HCT116 (cell line): ENCODE data around the gene PIK3R1. TPM values are rescaled to one million over a fixed set of nuclear protein-coding genes. Genes with fewer than 3 reads are reported as not detected.

Experiments
- ATAC-seq: fragments of 200-7000 bp; cut with Tn5 transposase; 2 replicates; pipeline ENCODE4 v1.9.1; 2020; ENCODE audit warnings: mild to moderate bottlenecking, moderate library complexity
- BruUV-seq: library from RNA; stranded (reverse); fragments of 400-500 nt; replicated peaks from 2 replicates; lab custom pipeline; 2021; lab: Mats Ljungman, UMichigan
- CTCF ChIA-PET: fragments of 300-600 bp; sonication (Branson Sonifier 250); formaldehyde crosslinking; loops from one replicate; lab custom pipeline; 2021; ENCODE audit warnings: antibody characterized with exemption; lab: Charles Lee
- POLR2A ChIA-PET: fragments of 300-600, 350-600 bp; sonication (Branson Sonifier 250); formaldehyde crosslinking; loops from one replicate; lab custom pipeline; 2021; ENCODE audit warnings: antibody characterized with exemption; lab: Charles Lee
- RAD21 ChIA-PET, 2 experiments: fragments of 300-600 bp; sonication (Branson Sonifier 250); formaldehyde crosslinking; loops; one replicate each; lab custom pipeline; 2023; ENCODE audit warnings: low total read pairs in 2 of 2; ENCODE audit not compliant: uncharacterized antibody in 2 of 2, unreplicated experiment in 2 of 2, low non-redundant PET in 1 of 2; lab: Charles Lee
- DNase-seq: peaks from one replicate; pipeline ENCODE4 v3.0.0-alpha.2; 2010; ENCODE audit warnings: low read depth, low spot score
- H2AFZ ChIP-seq: fragments of 200-600 bp; shearing (Covaris generic), sonication (generic); 2 replicates; pipeline ENCODE4 v1.6.1; 2017; ENCODE audit warnings: low read depth, mixed run types, mixed read lengths, antibody characterized with exemption, low read length; ENCODE audit not compliant: poor library complexity, severe bottlenecking
- H3K27ac ChIP-seq: 2 replicates; pipeline ENCODE4 v1.5.1; 2012; ENCODE audit warnings: low read depth, low read length
- H3K27me3 ChIP-seq: fragments of 200-600 bp; sonication (generic); 2 replicates; pipeline ENCODE4 v1.6.1; 2016; ENCODE audit warnings: mixed run types, low read length, mixed read lengths; ENCODE audit not compliant: insufficient read depth
- H3K36me3 ChIP-seq, 2 experiments: fragments of 200-500 bp in 1 of 2; fragments of 200-600 bp in 1 of 2; sonication (Bioruptor generic) in 1 of 2; sonication (generic) in 1 of 2; 2 replicates each; pipeline versions ENCODE4 v1.5.1 to v1.6.1; 2014 to 2016; ENCODE audit warnings: low read length in 2 of 2, inconsistent platforms in 1 of 2, mixed read lengths in 1 of 2, mixed run types in 1 of 2; ENCODE audit not compliant: insufficient read depth in 2 of 2, control insufficient read depth in 1 of 2
- H3K4me1 ChIP-seq, 2 experiments: fragments of 200-600 bp in 1 of 2; sonication (generic) in 1 of 2; 2 replicates each; pipeline versions ENCODE4 v1.5.1 to v1.6.1; 2012 to 2017; ENCODE audit warnings: low read length in 2 of 2, inconsistent platforms in 1 of 2, mild to moderate bottlenecking in 1 of 2, mixed read lengths in 1 of 2, mixed run types in 1 of 2, moderate library complexity in 1 of 2; ENCODE audit not compliant: insufficient read depth in 2 of 2, control insufficient read depth in 1 of 2
- H3K4me2 ChIP-seq: fragments of 200-600 bp; sonication (generic); 2 replicates; pipeline ENCODE4 v1.6.1; 2017; ENCODE audit warnings: mixed run types, low read length, mixed read lengths
- H3K4me3 ChIP-seq, 2 experiments: fragments of 200-600 bp in 1 of 2; sonication (generic) in 1 of 2; replicated peaks in 1 of 2; 2 replicates each; pipeline ENCODE4 v1.5.1; 2011 to 2016; ENCODE audit warnings: low read length in 2 of 2, control low read depth in 1 of 2, low read depth in 1 of 2, mild to moderate bottlenecking in 1 of 2, mixed read lengths in 1 of 2, mixed run types in 1 of 2
- H3K79me2 ChIP-seq: fragments of 200-600 bp; sonication (generic); 2 replicates; pipeline ENCODE4 v1.6.1; 2017; ENCODE audit warnings: mild to moderate bottlenecking, mixed run types, low read length, moderate library complexity, mixed read lengths; ENCODE audit not compliant: insufficient read depth
- H3K9ac ChIP-seq: fragments of 200-600 bp; sonication (generic); 2 replicates; pipeline ENCODE4 v1.6.1; 2016; ENCODE audit warnings: low read length, mixed read lengths
- H3K9me2 ChIP-seq: fragments of 200-600 bp; sonication (generic), shearing (Covaris generic); 2 replicates; pipeline ENCODE4 v1.6.1; 2017; ENCODE audit warnings: mixed run types, mild to moderate bottlenecking, moderate library complexity; ENCODE audit not compliant: insufficient read depth
- H3K9me3 ChIP-seq, 2 experiments: fragments of 200-500 bp in 1 of 2; fragments of 200-600 bp in 1 of 2; sonication (Bioruptor generic) in 1 of 2; sonication (generic) in 1 of 2; 2 replicates each; pipeline ENCODE4 v1.6.1; 2014 to 2017; ENCODE audit warnings: low read length in 2 of 2, mixed read lengths in 2 of 2, inconsistent platforms in 1 of 2, low read depth in 1 of 2, mild to moderate bottlenecking in 1 of 2, mixed run types in 1 of 2, moderate library complexity in 1 of 2; ENCODE audit not compliant: control insufficient read depth in 1 of 2, insufficient read depth in 1 of 2
- H4K20me1 ChIP-seq: fragments of 200-600 bp; sonication (generic), shearing (Covaris generic); 2 replicates; pipeline ENCODE4 v1.6.1; 2017; ENCODE audit warnings: mixed run types, mild to moderate bottlenecking, moderate library complexity; ENCODE audit not compliant: insufficient read depth
- ATF3 ChIP-seq: IDR thresholded peaks from 2 replicates; pipeline ENCODE4 v1.6.1; 2012
- EGR1 ChIP-seq: IDR thresholded peaks from 2 replicates; pipeline ENCODE4 v1.6.1; 2012; ENCODE audit warnings: low read depth
- ELF1 ChIP-seq: IDR thresholded peaks from 2 replicates; pipeline ENCODE4 v1.6.1; 2012; ENCODE audit warnings: low read depth, borderline replicate concordance
- EZH2 ChIP-seq: fragments of 200-600 bp; sonication (generic); IDR thresholded peaks from 2 replicates; pipeline ENCODE4 v1.6.1; 2017; ENCODE audit warnings: antibody characterized with exemption, mixed run types
- EZH2phosphoT487 ChIP-seq: fragments of 200-600 bp; IDR thresholded peaks from 2 replicates; pipeline ENCODE4 v1.6.1; 2018; ENCODE audit warnings: antibody characterized with exemption, borderline replicate concordance
- JUND ChIP-seq: IDR thresholded peaks from 2 replicates; pipeline ENCODE4 v1.6.1; 2012
- MAX ChIP-seq: IDR thresholded peaks from 2 replicates; pipeline ENCODE4 v1.6.1; 2012
- REST ChIP-seq: IDR thresholded peaks from 2 replicates; pipeline ENCODE4 v1.6.1; 2012; ENCODE audit warnings: low read depth
- SIN3A ChIP-seq: IDR thresholded peaks from 2 replicates; pipeline ENCODE4 v1.6.1; 2012; ENCODE audit warnings: low read depth
- intact Hi-C: fragments of 100-400 bp; cut with micrococcal nuclease; formaldehyde crosslinking; loops from 2 replicates; pipeline ENCODE4 v1.10.0; 2022
- total RNA-seq: library from RNA; stranded (reverse); gene quantifications from one replicate; pipeline ENCODE4 v1.2.1, GENCODE V29; 2021; ENCODE audit not compliant: unreplicated experiment

Gene PIK3R1
- total RNA-seq, 1 experiment from 2014 or later = 7.2 TPM

- ChIA-PET CTCF (interaction anchor here (1.4 kb wide), 1 partner anchor 18 kb away, joined by 6 read pairs; no protein-coding TSS in a partner anchor), POLR2A (no interaction called here), RAD21 (no interaction called here)
- no peaks in the 10 kb centered on the region for H3K9me2 ChIP-seq
- H3K9me3 ChIP-seq = no peaks in the 10 kb centered on the region
- ATAC-seq = no peak
- no peaks in the 10 kb centered on the region for H3K4me1 ChIP-seq
- H4K20me1 ChIP-seq = no peaks in the 10 kb centered on the region
- no peak overlapping the region for H3K9ac ChIP-seq
- no peak overlapping the region for H2AFZ ChIP-seq
- intact Hi-C loops = no loop called here
- H3K36me3 ChIP-seq = no peaks in the 10 kb centered on the region
- H3K27ac ChIP-seq = no peak overlapping the region
- BruUV-seq = no TSS peak
- DNase-seq = no peak
- H3K4me2 ChIP-seq = no peak overlapping the region
- TF ChIP-seq EZH2 = no peak
- no peak for TF ChIP-seq REST
- no peak for TF ChIP-seq MAX
- TF ChIP-seq ATF3 = no peak
- TF ChIP-seq JUND = no peak
- no peak for TF ChIP-seq EZH2phosphoT487
- TF ChIP-seq EGR1 = no peak
- no peak for TF ChIP-seq ELF1
- no peak for TF ChIP-seq SIN3A
- no peaks in the 10 kb centered on the region for H3K79me2 ChIP-seq
- H3K27me3 ChIP-seq = no peaks in the 10 kb centered on the region
- no peak overlapping the region for H3K4me3 ChIP-seq
Observed at GRCh38 chr5:68268852-68269130, 53.2 kb downstream of the PIK3R1 start.
